HG02840 (cell line): Measurements from ENCODE around the gene DCLRE1C.
"Not testable (repeated sequence)": the region's sequence is repeated elsewhere in the genome, so short reads cannot be mapped to it uniquely, and the experiment has no call there.

ENCODE experiments used
- ATAC-seq: cut with Tn5 transposase; IDR thresholded peaks from one replicate; pipeline ENCODE4 v1.9.1; 2021; ENCODE audit warnings: mild to moderate bottlenecking, moderate library complexity, moderate number of reproducible peaks; ENCODE audit not compliant: unreplicated experiment, low FRiP score

The DCLRE1C gene

DNA sequence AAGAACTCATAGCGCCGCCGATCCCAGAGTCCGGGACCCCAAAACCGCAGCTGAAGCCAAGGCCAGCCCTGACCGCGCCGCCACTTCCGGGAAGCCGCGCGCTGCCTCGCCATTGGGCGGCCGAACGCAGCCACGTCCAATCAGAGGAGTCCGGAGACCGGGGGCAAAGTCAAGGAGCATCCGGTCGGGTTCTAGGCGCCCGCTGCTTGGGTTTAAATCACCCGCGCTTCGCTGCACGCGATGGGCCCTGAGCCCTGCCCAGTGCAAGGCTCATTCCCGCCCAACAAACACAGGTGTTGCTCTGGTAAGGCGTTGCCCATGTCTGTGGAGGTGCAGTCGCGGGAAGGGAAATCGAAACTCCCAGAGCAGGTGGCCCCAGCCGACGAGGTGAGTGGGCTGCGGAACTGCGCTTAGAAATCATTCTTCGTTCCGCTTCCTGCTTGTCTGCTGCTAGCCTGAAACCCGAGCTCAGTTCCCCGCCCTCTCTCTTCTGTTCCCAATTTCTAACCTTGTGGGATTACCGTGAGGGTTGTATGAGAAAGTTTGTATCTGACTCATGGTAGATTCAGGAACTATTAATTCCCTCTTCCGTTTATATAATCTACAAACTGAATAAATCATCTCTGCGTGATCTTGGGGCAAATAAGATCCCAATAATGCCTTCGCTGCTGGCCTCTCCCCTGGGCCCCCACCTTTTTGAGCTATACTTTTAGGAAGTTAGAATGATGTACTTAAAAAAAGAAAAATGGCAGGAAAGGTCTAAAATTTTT, at the start of gene DCLRE1C:
TSS of gene DCLRE1C (minus strand) at position 96 of the 770 bp plus-strand sequence. CDS start at position 10, 86 bp downstream.
- peak; percentile 70 for ATAC-seq

DNA sequence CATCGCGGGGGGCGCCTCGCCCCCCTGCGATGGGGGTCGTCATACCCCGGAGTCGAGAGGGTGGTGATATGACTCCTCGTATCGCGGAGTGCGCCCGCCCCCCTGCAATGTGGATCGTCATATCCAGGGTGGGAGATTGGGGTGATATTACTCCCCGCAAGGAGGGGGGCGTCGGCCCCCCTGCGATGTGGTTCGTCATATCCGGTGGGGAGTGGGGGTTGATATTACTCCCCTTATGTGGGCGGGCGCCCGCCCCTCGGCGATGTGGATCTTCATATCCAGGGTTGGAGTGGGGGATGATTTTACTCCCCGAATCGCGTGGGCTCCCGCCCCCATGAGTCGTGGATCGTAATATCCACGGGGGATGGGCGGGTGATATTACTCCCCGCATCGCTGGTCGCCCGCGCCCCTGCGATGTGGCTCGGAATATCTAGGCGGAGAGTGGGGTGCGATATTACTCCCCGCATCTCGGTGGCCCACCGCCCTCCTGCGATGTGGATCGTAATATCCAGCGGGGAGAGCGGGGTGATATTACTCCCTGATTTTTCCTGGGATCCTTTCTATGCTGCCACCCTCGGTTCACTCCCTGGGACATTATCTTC, 42.2 kb upstream of the DCLRE1C start:
- no peak for ATAC-seq

DNA sequence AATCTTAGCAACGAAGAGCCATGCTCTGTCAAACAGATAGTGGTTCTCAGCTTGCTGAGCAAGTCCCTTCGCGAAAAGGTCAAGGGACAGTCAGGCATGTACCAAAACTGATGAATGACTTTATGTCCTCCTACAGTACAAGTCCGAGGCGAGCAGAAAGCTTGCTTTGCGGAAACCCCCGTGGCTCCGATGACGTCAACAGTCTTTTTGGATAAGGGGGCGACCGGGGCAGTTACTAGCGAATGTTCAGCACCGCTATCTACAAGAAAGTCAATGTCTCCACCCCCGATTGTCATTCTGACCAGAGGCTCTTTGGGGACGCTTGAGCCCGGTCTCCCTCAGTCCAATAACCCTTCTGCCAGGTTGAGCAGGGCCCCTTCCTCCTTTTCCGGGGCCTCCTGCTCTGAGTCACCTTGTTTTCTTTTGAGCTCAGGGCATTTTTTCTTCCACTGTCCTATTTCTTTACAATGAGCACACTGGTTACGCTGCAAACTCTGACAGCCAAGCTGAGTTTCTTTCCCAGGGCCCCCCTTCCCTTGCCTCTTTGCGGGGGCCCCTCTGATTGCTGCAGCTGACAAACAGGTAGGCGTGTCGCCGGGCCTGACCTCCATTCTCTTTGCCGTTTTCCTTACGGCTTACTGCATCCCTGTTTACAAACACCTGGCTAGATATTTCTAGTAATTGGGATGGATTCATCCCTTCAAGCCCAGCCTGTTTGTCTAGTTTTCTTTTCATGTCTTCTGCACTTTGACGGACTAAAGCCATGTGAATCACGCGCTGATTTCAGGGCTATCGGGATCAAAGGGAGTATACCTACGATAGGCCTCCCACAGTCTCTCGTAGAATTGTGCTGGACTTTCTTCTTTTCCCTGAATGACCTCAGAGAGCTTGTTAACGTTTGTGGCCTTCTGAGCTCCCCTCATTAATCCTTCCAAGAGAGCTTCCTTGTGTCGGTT, 39.9 kb upstream of the DCLRE1C start:
- not testable (repeated sequence) for ATAC-seq

GRCh38 chr10:14992336-14992735, 38.4 kb upstream of the DCLRE1C start:
- ATAC-seq = not testable (repeated sequence)

DNA sequence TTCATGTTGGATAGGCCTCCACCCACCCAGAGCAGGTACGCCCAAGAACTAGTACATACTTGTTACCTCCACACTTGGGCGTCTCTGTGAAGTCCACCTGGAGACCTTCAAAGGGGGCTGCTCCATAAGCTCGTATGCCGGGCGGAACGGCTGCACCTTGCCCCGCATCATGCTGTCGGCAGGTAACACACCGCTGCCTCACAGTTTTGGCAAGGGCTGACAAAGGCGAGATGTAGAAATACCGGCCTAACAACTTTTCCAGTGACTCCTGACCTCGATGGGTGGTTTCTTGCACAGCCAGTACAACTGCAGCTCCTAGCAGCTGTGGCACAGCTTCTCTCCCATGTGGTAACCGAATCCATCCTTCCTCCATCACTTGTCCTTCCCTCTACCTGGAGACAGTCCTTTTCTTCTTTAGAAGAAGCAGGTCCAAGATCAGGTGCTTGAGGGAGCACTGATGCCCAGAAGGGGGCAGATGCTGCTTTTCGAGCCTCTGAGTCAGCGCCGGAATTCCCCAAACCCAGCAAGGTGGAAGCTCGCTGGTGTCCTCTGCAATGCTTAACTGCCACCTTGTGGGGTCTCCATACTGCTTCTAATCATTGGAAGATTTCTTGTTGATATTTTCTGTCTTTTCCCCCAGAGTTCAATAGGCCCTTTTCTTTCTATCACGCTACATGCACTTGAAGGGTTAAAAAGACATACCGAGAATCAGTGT, 37.3 kb upstream of the DCLRE1C start:
- ATAC-seq = not testable (repeated sequence)

- not testable (repeated sequence) for ATAC-seq
Measured at GRCh38 chr10:14989552-14989951, 35.7 kb upstream of the DCLRE1C start.

DNA sequence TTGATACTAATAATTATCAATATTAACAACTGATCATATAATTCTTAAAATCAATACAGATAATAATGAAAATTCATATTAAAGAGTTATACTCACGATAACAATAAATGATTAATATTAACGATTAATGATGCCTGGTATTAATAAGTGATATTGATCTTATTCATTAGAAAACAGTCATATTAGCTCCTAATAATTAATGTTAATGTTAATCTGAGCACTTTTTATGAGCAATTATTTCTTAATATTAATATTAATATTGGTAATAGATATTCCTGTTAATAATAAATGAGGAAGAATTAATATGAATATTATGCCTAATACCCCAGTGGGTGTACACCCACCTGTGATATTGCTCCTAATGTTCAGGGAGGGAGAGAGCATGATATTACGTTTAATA, 28.8 kb upstream of the DCLRE1C start:
- ATAC-seq = no peak

GRCh38 chr10:14975672-14976273, 21.9 kb upstream of the DCLRE1C start:
- ATAC-seq = no peak

DNA sequence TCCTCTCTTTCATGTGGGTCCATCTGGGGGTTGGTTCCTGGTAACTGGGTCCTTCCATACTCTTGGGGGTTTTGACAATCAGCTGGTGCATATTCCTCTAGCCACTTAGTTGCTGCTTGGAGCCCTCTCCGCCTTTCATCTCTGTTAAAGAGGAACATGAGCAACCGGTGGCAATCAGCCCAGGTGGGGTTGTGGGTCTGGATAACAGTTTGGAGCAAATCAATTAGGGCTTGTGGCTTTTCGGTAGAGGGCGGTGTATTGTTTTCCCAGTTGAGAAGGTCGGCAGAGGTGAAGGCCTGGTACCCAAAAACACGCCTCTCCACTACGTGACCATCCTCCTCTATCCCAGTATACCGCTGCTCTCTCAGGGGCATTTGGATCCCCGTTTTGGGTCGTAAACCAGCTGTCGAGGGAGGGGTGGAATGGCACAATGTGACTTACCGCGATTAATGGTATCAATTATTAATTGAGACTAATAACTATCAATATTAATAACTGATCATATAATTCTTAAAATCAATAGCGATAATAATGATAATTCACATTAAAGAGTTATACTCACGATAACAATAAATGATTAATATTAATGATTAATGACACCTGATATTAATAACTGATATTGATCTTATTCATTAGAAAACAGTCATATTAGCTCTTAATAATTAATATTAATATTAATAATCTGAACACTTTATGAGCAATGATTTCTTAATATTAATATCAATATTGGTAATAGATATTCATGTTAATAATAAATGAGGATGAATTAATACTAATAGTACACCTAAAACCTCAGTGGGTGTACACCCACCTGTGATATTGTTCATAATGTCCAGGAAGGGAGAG, 20.5 kb upstream of the DCLRE1C start:
- ATAC-seq = not testable (repeated sequence)

DNA sequence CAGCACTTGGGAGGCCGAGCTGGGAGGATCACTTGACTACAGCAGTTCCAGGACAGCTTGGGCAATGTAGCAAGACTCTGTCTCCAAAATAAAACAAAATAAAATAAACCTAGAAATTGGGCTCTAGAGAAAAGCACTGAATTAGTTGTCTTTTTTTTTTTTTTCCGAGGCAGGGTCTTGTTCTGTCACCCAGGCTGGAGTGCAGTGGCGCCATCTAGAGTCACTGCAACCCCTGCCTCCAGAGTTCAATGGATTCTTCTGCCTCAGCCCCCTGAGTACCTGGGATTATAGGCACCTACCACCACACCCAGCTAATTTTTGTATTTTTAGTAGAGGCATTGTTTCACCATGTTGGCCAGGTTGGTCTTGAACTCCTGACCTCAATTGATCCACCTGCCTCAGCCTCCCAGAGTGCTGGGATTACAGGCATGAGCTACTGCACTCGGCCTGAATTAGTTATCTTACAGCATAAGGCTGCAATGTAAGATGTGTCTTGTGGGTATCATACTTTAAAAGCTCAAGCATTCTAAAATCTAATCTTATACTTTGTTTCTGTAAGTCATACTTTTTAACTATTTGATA, 18.1 kb upstream of the DCLRE1C start:
- ATAC-seq = no peak

DNA sequence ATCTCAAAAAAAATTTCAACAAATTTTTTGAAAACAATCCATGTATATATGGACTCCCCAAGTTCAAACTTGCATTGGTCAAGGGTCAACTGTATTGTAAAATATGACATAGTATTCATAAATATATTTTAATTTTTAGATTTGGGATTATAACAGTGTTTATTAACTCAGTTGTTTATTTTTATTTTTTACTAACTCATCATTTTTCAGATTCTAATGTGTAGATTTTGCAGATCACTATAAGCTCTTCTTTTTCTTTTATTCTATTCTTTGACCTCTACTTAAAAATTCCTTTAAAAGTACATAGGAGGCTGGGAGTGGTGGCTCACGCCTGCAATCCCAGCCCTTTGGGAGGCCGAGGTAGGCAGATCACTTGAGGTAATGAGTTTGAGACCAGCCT, 14.0 kb upstream of the DCLRE1C start:
- no peak for ATAC-seq

DNA sequence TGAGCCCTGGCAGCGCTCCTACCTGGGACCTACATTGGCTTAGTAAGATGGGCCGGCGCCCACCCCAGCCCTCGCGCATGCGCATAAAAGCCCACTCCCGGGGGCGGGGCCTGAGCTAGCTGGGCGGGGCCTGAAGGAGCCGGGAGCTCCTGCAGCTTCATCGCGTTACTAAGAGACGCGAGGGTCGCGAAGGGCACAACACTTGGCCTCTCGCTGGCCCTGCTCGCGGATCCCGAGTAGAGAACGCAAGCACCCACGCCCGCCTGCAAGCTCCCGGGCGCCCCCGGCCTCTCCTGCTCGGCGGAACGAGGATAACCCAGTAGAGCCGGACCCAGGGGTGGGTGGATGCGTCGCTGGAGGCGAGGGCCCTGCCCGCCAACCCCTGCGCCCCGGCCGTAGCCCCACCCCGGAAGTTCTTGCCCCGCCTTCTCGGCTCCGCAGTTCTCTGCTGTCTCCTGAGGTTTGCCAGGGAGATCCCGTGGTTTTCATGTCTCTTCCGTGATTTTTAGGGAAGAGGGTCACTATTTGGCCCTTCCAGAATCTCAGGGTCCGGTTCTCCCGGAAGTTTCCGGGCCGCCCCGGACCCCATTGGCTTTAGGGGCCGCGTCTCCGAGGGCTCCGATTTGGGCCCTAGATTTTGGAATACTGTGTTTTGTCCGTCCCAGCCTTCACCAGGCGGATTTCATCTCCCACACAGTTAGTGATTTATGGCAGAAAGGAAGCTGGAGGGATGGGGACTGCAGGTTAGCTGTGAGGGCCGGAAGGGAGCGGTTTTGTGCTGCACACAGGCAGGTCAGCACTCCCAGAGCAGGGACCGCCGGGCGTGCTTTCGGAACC, 5.5 kb upstream of the DCLRE1C start, which contains the start of gene MEIG1:
TSS of gene MEIG1 (plus strand) at position 168 of the 837 bp plus-strand sequence. CDS start 7,081 bp downstream, outside the sequence.
- peak; percentile 78 for ATAC-seq

DNA sequence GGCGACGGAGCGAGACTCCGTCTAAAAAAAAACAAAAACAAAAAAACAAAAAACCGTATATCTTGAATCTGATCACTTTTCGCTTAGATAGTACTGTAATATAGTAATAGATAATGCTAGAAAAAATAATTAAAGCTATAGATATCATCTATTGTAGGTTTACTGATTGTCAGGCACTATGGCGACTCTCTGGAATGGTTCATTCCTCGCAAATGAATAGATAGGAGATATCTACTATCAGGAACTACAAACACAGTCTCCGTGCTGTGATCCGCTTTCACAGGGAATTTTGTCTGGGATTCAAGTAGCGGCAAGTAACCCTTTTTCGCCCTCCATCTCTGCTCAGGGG, 5.0 kb upstream of the DCLRE1C start:
- no peak for ATAC-seq

- no peak for ATAC-seq
Measured at GRCh38 chr10:14954934-14955333, 1.0 kb upstream of the DCLRE1C start.

DNA sequence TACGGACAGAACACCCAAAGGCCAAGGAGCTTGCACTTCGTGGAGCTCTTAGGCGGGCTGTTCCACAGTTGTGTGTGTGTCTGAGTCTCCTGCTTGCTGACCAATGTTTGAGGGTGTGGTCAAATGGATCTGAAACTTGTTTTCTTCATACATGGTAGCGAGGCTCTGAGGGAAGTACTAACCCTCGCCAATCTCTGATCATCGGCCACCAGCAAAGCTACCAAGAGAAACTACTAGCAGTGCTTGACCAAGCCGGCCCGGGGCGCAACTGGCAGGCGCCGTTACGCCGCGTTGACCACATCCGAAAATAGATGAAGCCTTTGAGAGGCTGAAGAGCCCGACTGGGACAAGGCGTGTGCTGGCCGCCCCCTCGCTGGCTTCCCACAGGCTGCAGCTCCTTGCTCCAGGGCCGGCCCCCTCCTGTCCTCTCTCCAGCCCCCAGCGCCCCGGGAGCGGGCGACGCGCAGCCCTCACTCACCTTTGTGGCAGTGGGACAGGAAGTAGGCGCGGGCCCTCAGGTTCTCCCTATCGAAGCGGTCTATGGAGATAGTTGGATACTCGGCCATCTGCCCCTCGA, 384 bp downstream of the DCLRE1C start:
- peak; percentile 34 for ATAC-seq

GRCh38 chr10:14952851-14953423, 959 bp downstream of the DCLRE1C start:
- no peak for ATAC-seq

DNA sequence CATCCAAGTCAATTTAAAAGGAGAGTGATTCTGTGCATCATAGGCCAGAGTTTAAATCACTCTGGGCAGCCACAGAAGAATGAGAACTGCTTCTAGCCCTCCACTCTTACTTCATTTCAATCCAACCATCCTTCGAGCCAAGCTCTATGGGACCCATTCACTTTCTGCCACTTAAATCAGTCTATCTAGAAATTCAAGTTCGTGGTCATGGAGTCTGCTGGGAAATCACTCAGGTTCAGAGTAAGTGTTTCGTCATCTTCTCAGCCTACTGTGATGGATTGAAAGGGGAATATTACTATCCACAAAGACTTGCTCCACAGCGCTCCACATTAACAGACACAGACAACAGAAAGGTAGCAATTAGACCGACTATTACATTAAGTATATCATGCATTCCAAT, 4.6 kb downstream of the DCLRE1C start:
- no peak for ATAC-seq
